Upper lobe of right lung (tissue), 1 donor: Measurements from ENCODE around the gene OTUD3. TPM values are rescaled to one million over a fixed set of nuclear protein-coding genes. Genes with fewer than 3 reads are reported as not detected.

ENCODE experiments used
- ATAC-seq: fragments of 200-7000 bp; cut with Tn5 transposase; one replicate; pipeline ENCODE4 v1.9.1; 2020; ENCODE audit warnings: mild to moderate bottlenecking, moderate library complexity
- DNase-seq: peaks from one replicate; pipeline ENCODE4 v3.0.0-alpha.2; 2020
- H3K27ac ChIP-seq: fragments of 200-600 bp; one replicate; pipeline ENCODE4 v1.8.0; 2022
- H3K27me3 ChIP-seq: fragments of 200-600 bp; one replicate; pipeline ENCODE4 v1.8.0; 2022; ENCODE audit warnings: mild to moderate bottlenecking
- H3K36me3 ChIP-seq: fragments of 200-600 bp; one replicate; pipeline ENCODE4 v1.8.0; 2022
- H3K4me1 ChIP-seq: fragments of 200-600 bp; one replicate; pipeline ENCODE4 v1.8.0; 2022
- H3K4me3 ChIP-seq: fragments of 200-600 bp; one replicate; pipeline ENCODE4 v1.8.0; 2022; ENCODE audit warnings: mild to moderate bottlenecking
- H3K9me3 ChIP-seq: fragments of 200-600 bp; one replicate; pipeline ENCODE4 v1.8.0; 2022
- CTCF ChIP-seq: fragments of 200-600 bp; IDR thresholded peaks from one replicate; pipeline ENCODE4 v1.8.0; 2022; ENCODE audit warnings: antibody characterized with exemption
- intact Hi-C: fragments of 100-400 bp; cut with DNase I; formaldehyde crosslinking; loops from one replicate; pipeline ENCODE4 v1.11.0; 2022
- total RNA-seq: library from RNA; stranded (reverse); fragmentation: NEBNext Ultra II Directional; extraction: Animal tissue kit (Norgen Biotek cat#: 25700); gene quantifications from one replicate; pipeline ENCODE4 v1.2.1, GENCODE V29; 2021
- donor health status: DM: no; HTN: yes; CAD: no; lungs with severe emphysema.

OTUD3 gene
- total RNA-seq, 1 donor from 2014 or later: 8.8 TPM

- no peak for TF ChIP-seq CTCF
- intact Hi-C loops: no loop called here
- Histone ChIP-seq H3K27ac (no peak overlapping the region), H3K4me1 (no peaks in the 10 kb centered on the region), H3K9me3 (no peaks in the 10 kb centered on the region), H3K27me3 (no peaks in the 10 kb centered on the region), H3K4me3 (no peak overlapping the region), H3K36me3 (no peaks in the 10 kb centered on the region)
- ATAC-seq: no peak
- DNase-seq: no peak
Observed at GRCh38 chr1:19941206-19941568, 59.0 kb downstream of the OTUD3 start.

GRCh38 chr1:19942088-19942487 is 59.9 kb downstream of the OTUD3 start:
- no peaks in the 10 kb centered on the region for H3K36me3 ChIP-seq
- intact Hi-C loops: no loop called here
- no peak overlapping the region for H3K27ac ChIP-seq
- TF ChIP-seq CTCF: no peak
- no peaks in the 10 kb centered on the region for H3K9me3 ChIP-seq
- no peaks in the 10 kb centered on the region for H3K4me1 ChIP-seq
- ATAC-seq (no peak), DNase-seq (no peak)
- H3K4me3 ChIP-seq: no peak overlapping the region
- H3K27me3 ChIP-seq: no peaks in the 10 kb centered on the region

- Histone ChIP-seq H3K4me3 (no peak overlapping the region), H3K36me3 (no peaks in the 10 kb centered on the region), H3K27ac (no peak overlapping the region), H3K4me1 (no peaks in the 10 kb centered on the region), H3K9me3 (no peaks in the 10 kb centered on the region), H3K27me3 (peaks cover 2% of the 10 kb centered on the region)
- ATAC-seq: no peak
- intact Hi-C loops: no loop called here
- TF ChIP-seq CTCF: no peak
- no peak for DNase-seq
Observed at GRCh38 chr1:19942657-19943056, 60.5 kb downstream of the OTUD3 start.

GRCh38 chr1:19945914-19946313 is 63.7 kb downstream of the OTUD3 start:
- TF ChIP-seq CTCF: no peak

GRCh38 chr1:19946331-19946751 is 64.1 kb downstream of the OTUD3 start:
- DNase-seq (no peak), ATAC-seq (no peak)
- Histone ChIP-seq H3K27ac (no peak overlapping the region), H3K36me3 (no peaks in the 10 kb centered on the region), H3K27me3 (peaks cover 7% of the 10 kb centered on the region), H3K9me3 (no peaks in the 10 kb centered on the region), H3K4me3 (no peak overlapping the region), H3K4me1 (no peaks in the 10 kb centered on the region)
- TF ChIP-seq CTCF: no peak
- intact Hi-C loops: no loop called here

More at GRCh38 chr1:19945914-19946313, 63.7 kb downstream of the OTUD3 start:
- peaks cover 7% of the 10 kb centered on the region for H3K27me3 ChIP-seq
- DNase-seq (no peak), ATAC-seq (no peak)
- no peaks in the 10 kb centered on the region for H3K36me3 ChIP-seq
- H3K27ac ChIP-seq: no peak overlapping the region
- H3K4me1 ChIP-seq: no peaks in the 10 kb centered on the region
- H3K9me3 ChIP-seq: no peaks in the 10 kb centered on the region
- H3K4me3 ChIP-seq: no peak overlapping the region
- intact Hi-C loops: no loop called here

GRCh38 chr1:19946971-19947370 is 64.8 kb downstream of the OTUD3 start:
- Histone ChIP-seq H3K4me1 (no peaks in the 10 kb centered on the region), H3K36me3 (no peaks in the 10 kb centered on the region), H3K4me3 (no peak overlapping the region), H3K27me3 (peaks cover 7% of the 10 kb centered on the region), H3K27ac (no peak overlapping the region), H3K9me3 (no peaks in the 10 kb centered on the region)
- no peak for TF ChIP-seq CTCF
- ATAC-seq: no peak
- intact Hi-C loops: no loop called here
- DNase-seq: no peak
